SU-DHL-6 (cell line): Measurements from ENCODE around the gene CDKN2C.

Source experiments
- CTCF ChIP-seq: fragments of 200-600 bp; sonication (generic); IDR thresholded peaks from one replicate; pipeline ENCODE4 v1.5.1; 2017; ENCODE audit warnings: antibody characterized with exemption, mild to moderate bottlenecking, low read length, moderate library complexity; ENCODE audit not compliant: insufficient read depth, poor library complexity, severe bottlenecking
- EZH2phosphoT487 ChIP-seq: fragments of 200-600 bp; sonication (generic), shearing (Covaris generic); conservative IDR thresholded peaks from 2 replicates; pipeline ENCODE4 v1.6.1; 2018; ENCODE audit warnings: mild to moderate bottlenecking, antibody characterized with exemption, low read length, moderate library complexity, mixed read lengths

DNA sequence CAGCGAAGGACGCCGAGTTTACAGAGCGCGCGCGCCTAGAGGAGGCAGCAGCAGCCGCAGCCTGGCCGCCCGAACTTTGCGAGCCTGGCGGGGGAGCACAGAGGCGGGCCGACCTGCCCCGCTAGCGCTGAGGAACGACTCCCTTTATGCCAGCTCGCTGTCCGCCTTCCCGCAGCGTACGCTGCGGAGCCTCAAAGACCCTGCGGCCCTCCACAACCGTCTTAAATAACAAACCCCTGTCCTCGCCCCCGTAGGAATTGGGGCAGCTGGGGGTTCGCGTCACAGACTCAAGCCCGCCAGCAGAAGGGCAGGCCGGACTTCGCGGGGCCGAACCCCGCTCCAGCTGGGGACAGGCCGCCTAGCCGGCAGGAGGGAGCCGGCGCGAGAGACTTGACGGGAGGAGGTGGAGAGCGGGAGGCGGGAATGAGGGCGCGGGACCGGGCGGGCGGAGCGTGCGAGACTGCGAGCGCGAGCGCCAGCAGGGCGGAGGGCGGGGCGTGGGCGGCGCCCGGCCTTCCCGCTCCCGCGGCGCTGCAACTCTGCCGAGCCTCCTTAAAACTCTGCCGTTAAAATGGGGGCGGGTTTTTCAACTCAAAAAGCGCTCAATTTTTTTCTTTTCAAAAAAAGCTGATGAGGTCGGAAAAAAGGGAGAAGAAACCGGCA, 1.8 kb upstream of the CDKN2C start:
- TF ChIP-seq CTCF: peak; percentile 39
- TF ChIP-seq EZH2phosphoT487: no peak
